IMR-90 (cell line): ENCODE measurements around the gene TRPM3. TPM values are rescaled to one million over a fixed set of nuclear protein-coding genes. Genes with fewer than 3 reads are reported as not detected.

ENCODE experiments used
- ATAC-seq: fragments of 200-7000 bp; cut with Tn5 transposase; 2 replicates; pipeline ENCODE4 v1.9.1; 2020; ENCODE audit warnings: low read depth, mild to moderate bottlenecking, moderate library complexity
- BruUV-seq: library from RNA; stranded (reverse); fragments of 400-500 nt; replicated peaks from 2 replicates; lab custom pipeline; 2021; lab: Mats Ljungman, UMichigan
- CTCF ChIA-PET: fragments of 300-600 bp; formaldehyde crosslinking; extraction: SDS; loops from one replicate; lab custom pipeline; 2021; ENCODE audit warnings: antibody characterized with exemption; lab: Yijun Ruan, JAX
- POLR2A ChIA-PET: fragments of 300-600 bp; sonication (Branson Sonifier 250); formaldehyde crosslinking; loops from one replicate; lab custom pipeline; 2022; ENCODE audit warnings: antibody characterized with exemption; ENCODE audit not compliant: unreplicated experiment; lab: Charles Lee
- DNase-seq: peaks from one replicate; pipeline ENCODE4 v3.0.0; 2013
- H2AFZ ChIP-seq: replicated peaks from 2 replicates; pipeline ENCODE3; 2013; ENCODE audit warnings: low read length, mild to moderate bottlenecking; ENCODE audit not compliant: poor library complexity
- H2AK5ac ChIP-seq: 2 replicates; pipeline ENCODE4 v1.6.1; 2013; ENCODE audit warnings: low read depth, low read length, inconsistent platforms
- H2AK9ac ChIP-seq: replicated peaks from 2 replicates; pipeline ENCODE3; 2013; ENCODE audit warnings: mild to moderate bottlenecking, low read depth, low read length, moderate library complexity; ENCODE audit not compliant: poor library complexity
- H2BK120ac ChIP-seq: 2 replicates; pipeline ENCODE4 v1.6.1; 2013; ENCODE audit warnings: low read depth, low read length, inconsistent platforms
- H2BK15ac ChIP-seq: 3 replicates; pipeline ENCODE4 v1.6.1; 2013; ENCODE audit warnings: low read depth, low read length, inconsistent platforms
- H2BK20ac ChIP-seq: 2 replicates; pipeline ENCODE4 v1.6.1; 2013; ENCODE audit warnings: low read depth, mild to moderate bottlenecking, inconsistent platforms, low read length, moderate library complexity
- H2BK5ac ChIP-seq: 2 replicates; pipeline ENCODE4 v1.6.1; 2013; ENCODE audit warnings: mild to moderate bottlenecking, low read depth, low read length, inconsistent platforms; ENCODE audit not compliant: poor library complexity, severe bottlenecking
- H3K14ac ChIP-seq: replicated peaks from 2 replicates; pipeline ENCODE4 v1.6.1; 2013; ENCODE audit warnings: low read depth, low read length, inconsistent platforms
- H3K18ac ChIP-seq: 2 replicates; pipeline ENCODE4 v1.6.1; 2013; ENCODE audit warnings: low read depth, low read length, control low read depth
- H3K23ac ChIP-seq: 2 replicates; pipeline ENCODE4 v1.6.1; 2013; ENCODE audit warnings: low read depth, low read length, inconsistent platforms
- H3K27ac ChIP-seq: 2 replicates; pipeline ENCODE4 v1.5.1; 2013; ENCODE audit warnings: mild to moderate bottlenecking, control low read depth, low read length; ENCODE audit not compliant: insufficient read depth
- H3K27me3 ChIP-seq: 2 replicates; pipeline ENCODE4 v1.6.1; 2013; ENCODE audit warnings: low read length; ENCODE audit not compliant: control insufficient read depth, insufficient read depth
- H3K36me3 ChIP-seq: 2 replicates; pipeline ENCODE4 v1.6.1; 2013; ENCODE audit warnings: low read length, mixed read lengths; ENCODE audit not compliant: control insufficient read depth, insufficient read depth
- H3K4ac ChIP-seq: 2 replicates; pipeline ENCODE4 v1.6.1; 2013; ENCODE audit warnings: low read depth, low read length, inconsistent platforms
- H3K4me1 ChIP-seq: 2 replicates; pipeline ENCODE4 v1.6.1; 2013; ENCODE audit warnings: low read length, mixed read lengths; ENCODE audit not compliant: control insufficient read depth, insufficient read depth
- H3K4me2 ChIP-seq: 2 replicates; pipeline ENCODE4 v1.6.1; 2013; ENCODE audit warnings: low read depth, mild to moderate bottlenecking, control low read depth, low read length, moderate library complexity
- H3K4me3 ChIP-seq: 2 replicates; pipeline ENCODE4 v1.5.1; 2013; ENCODE audit warnings: low read depth, mild to moderate bottlenecking, control low read depth, low read length, moderate library complexity; ENCODE audit not compliant: insufficient read depth
- H3K56ac ChIP-seq: 2 replicates; pipeline ENCODE4 v1.6.1; 2013; ENCODE audit warnings: low read length, inconsistent platforms; ENCODE audit not compliant: insufficient read depth; ENCODE audit errors: extremely low read depth
- H3K79me1 ChIP-seq, 2 experiments: 2 replicates each; pipeline ENCODE4 v1.6.1; 2013; ENCODE audit warnings: low read length in 2 of 2, inconsistent platforms in 1 of 2, low read depth in 1 of 2
- H3K9ac ChIP-seq: 2 replicates; pipeline ENCODE4 v1.6.1; 2013; ENCODE audit warnings: low read depth, low read length, control low read depth
- H3K9me1 ChIP-seq: 2 replicates; pipeline ENCODE4 v1.6.1; 2013; ENCODE audit warnings: low read length, inconsistent platforms; ENCODE audit not compliant: insufficient read depth
- H3K9me3 ChIP-seq: 2 replicates; pipeline ENCODE4 v1.6.1; 2013; ENCODE audit warnings: low read length; ENCODE audit not compliant: control insufficient read depth, insufficient read depth
- H4K20me1 ChIP-seq: 2 replicates; pipeline ENCODE4 v1.6.1; 2013; ENCODE audit warnings: low read length, inconsistent platforms; ENCODE audit not compliant: insufficient read depth
- H4K5ac ChIP-seq: 2 replicates; pipeline ENCODE4 v1.6.1; 2013; ENCODE audit warnings: mild to moderate bottlenecking, low read depth, low read length, control low read depth
- H4K8ac ChIP-seq, 2 experiments: 2 replicates each; pipeline ENCODE4 v1.6.1; 2013; ENCODE audit warnings: low read depth in 2 of 2, low read length in 2 of 2, control low read depth in 1 of 2, inconsistent platforms in 1 of 2
- H4K91ac ChIP-seq: 2 replicates; pipeline ENCODE4 v1.6.1; 2013; ENCODE audit warnings: low read depth, low read length, inconsistent platforms; ENCODE audit not compliant: insufficient read depth
- BHLHE40 ChIP-seq: fragments of 150-350 bp; IDR thresholded peaks from 2 replicates; pipeline ENCODE4 v1.6.1; 2016; ENCODE audit warnings: mild to moderate bottlenecking, low read depth, low read length
- ELK1 ChIP-seq: fragments of 150-350 bp; IDR thresholded peaks from 2 replicates; pipeline ENCODE4 v1.6.1; 2016; ENCODE audit warnings: low read depth, mild to moderate bottlenecking, low read length, moderate library complexity, borderline replicate concordance
- MAZ ChIP-seq: IDR thresholded peaks from 2 replicates; pipeline ENCODE4 v1.6.1; 2012; ENCODE audit warnings: low read depth, mild to moderate bottlenecking, low read length, improper control_type of control experiment, moderate library complexity, borderline replicate concordance
- NFE2L2 ChIP-seq: fragments of 150-350 bp; IDR thresholded peaks from 2 replicates; pipeline ENCODE4 v1.6.1; 2016; ENCODE audit warnings: low read depth, mild to moderate bottlenecking, low read length
- POLR2A ChIP-seq: IDR thresholded peaks from 2 replicates; pipeline ENCODE4 v1.6.1; 2012; ENCODE audit warnings: mild to moderate bottlenecking, low read depth, low read length
- RAD21 ChIP-seq: IDR thresholded peaks from 2 replicates; pipeline ENCODE4 v1.6.1; 2012; ENCODE audit warnings: low read length, improper control_type of control experiment
- RFX5 ChIP-seq: IDR thresholded peaks from 2 replicates; pipeline ENCODE4 v1.8.0; 2012; ENCODE audit warnings: low read depth, mild to moderate bottlenecking, low read length, moderate library complexity
- SMC3 ChIP-seq: fragments of 150-350 bp; IDR thresholded peaks from 2 replicates; pipeline ENCODE4 v1.6.1; 2016; ENCODE audit warnings: low read depth, mild to moderate bottlenecking, antibody characterized with exemption, low read length, moderate library complexity
- WGBS, 2 experiments: methylation state at CpG; one replicate each; pipeline versions ENCODE4 v1.1.5 to v1.1.7; 2013; ENCODE audit warnings: missing lambda C conversion rate in 2 of 2; ENCODE audit not compliant: insufficient read length in 1 of 2; ENCODE audit errors: extremely low coverage in 2 of 2; 5-methylcytosine and 5-hydroxymethylcytosine counted together
- dilution Hi-C: fragments of 300-500 bp; cut with HindIII; formaldehyde crosslinking; loops from one replicate; pipeline ENCODE4 v1.14.3; 2018; ENCODE audit warnings: low sequenced_read_pairs; ENCODE audit not compliant: unreplicated experiment
- in situ Hi-C: fragments of 300-500 bp; cut with MboI; formaldehyde crosslinking; loops from 3 replicates; pipeline ENCODE4 v1.14.3; 2019; ENCODE audit warnings: low sequenced_read_pairs, inconsistent platforms, mixed read lengths
- intact Hi-C: fragments of 100-400 bp; cut with micrococcal nuclease; formaldehyde crosslinking; loops from 2 replicates; pipeline ENCODE4 v1.10.0; 2022
- polyA plus RNA-seq, 3 experiments: library from polyadenylated mRNA; depleted of rRNA; stranded (reverse); fragments of >200 nt; gene quantifications; 2 replicates each; pipeline ENCODE4 v1.2.3, GENCODE V29; 2012; ENCODE audit warnings: low replicate concordance in 1 of 3
- total RNA-seq: library from RNA; depleted of rRNA; stranded (reverse); fragments of >200 nt; gene quantifications from 2 replicates; pipeline ENCODE4 v1.2.3, GENCODE V29; 2012
- TF ChIP-seq, protein P1 (sequence below): fragments of 150-350 bp; IDR thresholded peaks from 2 replicates; pipeline ENCODE4 v1.6.1; 2017; ENCODE audit warnings: mild to moderate bottlenecking, antibody characterized with exemption, low read length, low read depth

TRPM3 gene
- total and polyA plus RNA-seq, 2 of the 4 experiments (the other 2 are of a cell fraction): not detected

DNA sequence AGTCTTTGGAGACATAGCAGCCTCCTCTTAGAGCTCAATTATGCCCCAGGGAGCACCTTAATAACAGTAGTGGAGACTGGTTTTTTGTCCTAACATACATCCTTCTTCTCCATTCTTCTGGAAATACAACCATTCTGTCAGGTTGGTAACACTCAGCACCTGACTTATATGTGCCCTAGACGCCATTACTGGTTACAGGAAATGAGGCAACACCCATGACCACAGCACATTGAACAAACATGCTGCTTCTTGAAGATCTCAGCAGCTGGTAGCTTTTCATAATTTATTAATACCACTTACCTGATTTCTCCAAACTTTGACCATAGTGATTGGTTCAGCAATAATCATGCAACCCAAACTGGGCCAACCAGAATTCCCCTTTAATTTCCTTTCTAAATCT, 25.1 kb upstream of the TRPM3 start:
- TF ChIP-seq NFE2L2 (no peak), SMC3 (no peak), MAZ (no peak), BHLHE40 (no peak), RAD21 (no peak), RFX5 (no peak), POLR2A (no peak), ELK1 (no peak)
- TF ChIP-seq, protein P1, sequence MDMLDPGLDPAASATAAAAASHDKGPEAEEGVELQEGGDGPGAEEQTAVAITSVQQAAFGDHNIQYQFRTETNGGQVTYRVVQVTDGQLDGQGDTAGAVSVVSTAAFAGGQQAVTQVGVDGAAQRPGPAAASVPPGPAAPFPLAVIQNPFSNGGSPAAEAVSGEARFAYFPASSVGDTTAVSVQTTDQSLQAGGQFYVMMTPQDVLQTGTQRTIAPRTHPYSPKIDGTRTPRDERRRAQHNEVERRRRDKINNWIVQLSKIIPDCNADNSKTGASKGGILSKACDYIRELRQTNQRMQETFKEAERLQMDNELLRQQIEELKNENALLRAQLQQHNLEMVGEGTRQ: no peak
- DNase-seq (no peak), ATAC-seq (no peak)
- no peak overlapping the region for H3K18ac ChIP-seq
- H3K14ac ChIP-seq: no peak overlapping the region
- no peak overlapping the region for H3K4ac ChIP-seq
- H4K20me1 ChIP-seq: no peaks in the 10 kb centered on the region
- ChIA-PET POLR2A (no interaction called here), CTCF (no interaction called here)
- no peaks in the 10 kb centered on the region for H3K79me1 ChIP-seq
- H4K8ac ChIP-seq: no peak overlapping the region
- H3K27me3 ChIP-seq: no peaks in the 10 kb centered on the region
- H2BK15ac ChIP-seq: no peak overlapping the region
- no peak overlapping the region for H4K91ac ChIP-seq
- no peak overlapping the region for H3K23ac ChIP-seq
- no peak overlapping the region for H2AK9ac ChIP-seq
- no peak overlapping the region for H2AK5ac ChIP-seq
- H4K5ac ChIP-seq: no peak overlapping the region
- no TSS peak for BruUV-seq
- H3K56ac ChIP-seq: no peak overlapping the region
- no peak overlapping the region for H2BK5ac ChIP-seq
- H2BK120ac ChIP-seq: no peak overlapping the region
- H2BK20ac ChIP-seq: no peak overlapping the region
- no peaks in the 10 kb centered on the region for H3K9me3 ChIP-seq
- H3K36me3 ChIP-seq: no peaks in the 10 kb centered on the region
- intact Hi-C loops: loop anchor here (5.0 kb wide), 1 partner anchor 219 kb away; no protein-coding TSS in a partner anchor
- H3K4me2 ChIP-seq: no peak overlapping the region
- no peaks in the 10 kb centered on the region for H3K4me1 ChIP-seq
- WGBS, 2 experiments: no CpG with 5 or more reads among the region's 1 CpG
- no peak overlapping the region for H2AFZ ChIP-seq
- no peak overlapping the region for H3K4me3 ChIP-seq
- no peak overlapping the region for H3K9ac ChIP-seq
- no peaks in the 10 kb centered on the region for H3K9me1 ChIP-seq
- in situ Hi-C loops: no loop called here
- H3K27ac ChIP-seq: no peak overlapping the region
- dilution Hi-C loops: no loop called here
